HepG2 (cell line): ENCODE measurements around the gene IRF1. TPM values are rescaled to one million over a fixed set of nuclear protein-coding genes. Genes with fewer than 3 reads are reported as not detected.

ENCODE experiments used
- ATAC-seq: fragments of 200-7000 bp; cut with Tn5 transposase; 3 replicates; pipeline ENCODE4 v1.9.1; 2020; ENCODE audit warnings: mild to moderate bottlenecking, moderate library complexity
- BruUV-seq: library from RNA; stranded (reverse); fragments of 400-500 nt; replicated peaks from 2 replicates; lab custom pipeline; 2021; lab: Mats Ljungman, UMichigan
- CTCF ChIA-PET: fragments of 300-600 bp; formaldehyde crosslinking; extraction: SDS; loops from one replicate; lab custom pipeline; 2021; ENCODE audit warnings: low total read pairs, inconsistent platforms, low intra/inter-chr PET ratio; lab: Yijun Ruan, JAX
- POLR2A ChIA-PET: fragments of 350-600 bp; sonication (Branson Sonifier 250); formaldehyde crosslinking; loops from one replicate; lab custom pipeline; 2020; ENCODE audit warnings: antibody characterized with exemption, inconsistent platforms; lab: Yijun Ruan, JAX
- DNase-seq: peaks from one replicate; pipeline ENCODE4 v3.0.0-alpha.2; 2015; ENCODE audit warnings: low spot score
- FAIRE-seq: peaks from 3 replicates; lab custom pipeline; 2011; peaks lifted over from hg19 to GRCh38; lab: Jason Lieb, UNC
- H2AFZ ChIP-seq: one replicate; pipeline ENCODE4 v1.6.1; 2011; ENCODE audit warnings: low read length, inconsistent platforms
- H3K27ac ChIP-seq: fragments of 300-600 bp; 3 replicates; pipeline ENCODE4 v1.8.0; 2011; ENCODE audit warnings: mixed run types, mild to moderate bottlenecking, mixed read lengths, low read length, inconsistent platforms; ENCODE audit not compliant: insufficient read depth; ENCODE audit errors: extremely low read length
- H3K27me3 ChIP-seq, 2 experiments: fragments of 200-600 bp in 1 of 2; 2 replicates in 1 of 2; 3 replicates in 1 of 2; pipeline versions ENCODE4 v1.6.0 to v1.8.0; 2011; ENCODE audit warnings: low read length in 2 of 2, mild to moderate bottlenecking in 2 of 2, moderate library complexity in 2 of 2, inconsistent platforms in 1 of 2; ENCODE audit not compliant: insufficient read depth in 2 of 2, control insufficient read depth in 1 of 2
- H3K36me3 ChIP-seq, 2 experiments: fragments of 200-600 bp in 1 of 2; replicated peaks in 1 of 2; 2 replicates in 1 of 2; 3 replicates in 1 of 2; pipeline versions ENCODE4 v1.5.1 to v1.8.0; 2011; ENCODE audit warnings: low read length in 2 of 2, inconsistent platforms in 1 of 2; ENCODE audit not compliant: insufficient read depth in 2 of 2, control insufficient read depth in 1 of 2
- H3K4me1 ChIP-seq: 2 replicates; pipeline ENCODE4 v1.5.1; 2012; ENCODE audit warnings: low read length, inconsistent platforms; ENCODE audit not compliant: insufficient read depth
- H3K4me2 ChIP-seq: 2 replicates; pipeline ENCODE4 v1.6.0; 2011; ENCODE audit warnings: low read depth, low read length, inconsistent platforms
- H3K4me3 ChIP-seq, 3 experiments: fragments of 200-600 bp in 1 of 3; sonication (generic), shearing (Covaris generic) in 1 of 3; replicated peaks in 1 of 3; 2 replicates each; pipeline ENCODE4 v1.5.1; 2011 to 2016; ENCODE audit warnings: low read length in 3 of 3, inconsistent platforms in 2 of 3, low read depth in 2 of 3, mild to moderate bottlenecking in 2 of 3, control low read depth in 1 of 3, mixed read lengths in 1 of 3; ENCODE audit not compliant: insufficient read depth in 1 of 3
- H3K79me2 ChIP-seq: one replicate; pipeline ENCODE4 v1.6.1; 2011; ENCODE audit warnings: low read length, inconsistent platforms; ENCODE audit not compliant: insufficient read depth
- H3K9ac ChIP-seq: 2 replicates; pipeline ENCODE4 v1.6.0; 2011; ENCODE audit warnings: mild to moderate bottlenecking, low read depth, low read length, inconsistent platforms; ENCODE audit not compliant: insufficient read depth
- H3K9me3 ChIP-seq: 2 replicates; pipeline ENCODE4 v1.5.1; 2012; ENCODE audit warnings: mild to moderate bottlenecking, low read length
- H4K20me1 ChIP-seq: 2 replicates; pipeline ENCODE4 v1.6.0; 2011; ENCODE audit warnings: inconsistent platforms, mild to moderate bottlenecking, low read length, moderate library complexity; ENCODE audit not compliant: insufficient read depth
- GATAD1 ChIP-seq: IDR thresholded peaks from 2 replicates; pipeline ENCODE4 v1.6.1; 2016; ENCODE audit warnings: missing genetic modification reagents, missing compliant biosample characterization
- HOMEZ ChIP-seq: IDR thresholded peaks from 2 replicates; pipeline ENCODE4 v1.6.1; 2016; ENCODE audit warnings: low read depth
- KLF12 ChIP-seq: sonication (generic); formaldehyde crosslinking; IDR thresholded peaks from 2 replicates; pipeline ENCODE4 v1.4.0; 2020; ENCODE audit warnings: missing genetic modification reagents, borderline replicate concordance
- NPAS2 ChIP-seq: sonication (generic); formaldehyde crosslinking; IDR thresholded peaks from 2 replicates; pipeline ENCODE4 v1.8.0; 2022; ENCODE audit warnings: mild to moderate bottlenecking, missing genetic modification reagents, borderline replicate concordance
- WGBS: methylation state at CpG from one replicate; pipeline ENCODE4 v1.1.6; 2017; ENCODE audit warnings: low lambda C conversion rate; 5-methylcytosine and 5-hydroxymethylcytosine counted together
- in situ Hi-C: cut with HindIII; loops from 2 replicates; pipeline ENCODE4 v1.10.0; 2017; ENCODE audit warnings: low pct_unique_long_range_greater_than_20kb; ENCODE audit not compliant: extremely low pct_ligation_motif_present
- intact Hi-C: fragments of 100-400 bp; cut with micrococcal nuclease; formaldehyde crosslinking; loops from one replicate; pipeline ENCODE4 v1.10.0; 2022; ENCODE audit not compliant: unreplicated experiment
- polyA plus RNA-seq, 8 experiments: library from polyadenylated mRNA; depleted of rRNA in 3 of 8; stranded (reverse) in 7 of 8; unstranded in 1 of 8; fragments of >200 nt; fragmentation: Illumina TruSeq in 4 of 8; extraction: Trizol in 4 of 8; gene quantifications; 2 replicates each; pipeline versions ENCODE4 v1.2.1 to v1.2.3, GENCODE V29; 2011 to 2016; ENCODE audit warnings: low read depth in 4 of 8, missing spikeins in 1 of 8, mixed read lengths in 1 of 8; ENCODE audit not compliant: insufficient read depth in 1 of 8
- total RNA-seq, 5 experiments: library from RNA; depleted of rRNA; stranded (reverse); fragments of >200 nt; fragmentation: Illumina TruSeq; extraction: Trizol; gene quantifications; 2 replicates each; pipeline ENCODE4 v1.2.3, GENCODE V29; 2016; ENCODE audit warnings: low read depth in 1 of 5
- TF ChIP-seq, protein P1 (sequence below): conservative IDR thresholded peaks from 2 replicates; pipeline ENCODE4 v1.6.1; 2018; ENCODE audit warnings: missing genetic modification reagents
- TF ChIP-seq, protein P2 (sequence below): IDR thresholded peaks from 2 replicates; pipeline ENCODE4 v1.6.1; 2016; ENCODE audit warnings: missing biosample characterization, missing genetic modification reagents, low read depth

Gene IRF1
- total and polyA plus RNA-seq, 2 of the 13 experiments (the other 11 are each of a cell fraction or from before 2014, with no cell fraction given) = 4.1 to 8.8 TPM

DNA sequence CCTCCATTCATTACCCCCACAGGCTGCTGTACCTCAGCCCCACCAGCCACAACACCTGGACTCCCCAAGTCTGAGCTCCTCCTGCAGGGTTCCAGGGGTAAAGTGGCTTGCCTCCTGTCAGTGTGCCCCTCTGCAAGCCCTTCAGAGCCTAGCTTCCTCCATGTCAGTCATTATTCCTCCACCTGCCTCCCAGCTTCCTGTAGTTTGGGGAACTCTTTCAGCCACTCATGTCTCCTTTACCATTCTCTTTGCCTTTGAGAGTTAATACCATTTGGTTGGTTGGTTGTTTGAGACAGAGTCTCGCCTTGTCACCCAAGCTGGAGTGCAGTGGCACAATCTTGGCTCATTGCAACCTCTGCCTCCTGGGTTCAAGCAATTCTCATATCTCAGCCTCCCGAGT lies 36.2 kb downstream of the IRF1 start:
- CTCF ChIA-PET = no interaction called here
- H3K4me3 ChIP-seq = no peak overlapping the region
- TF ChIP-seq HOMEZ (no peak), GATAD1 (CRISPR knock-in tag) (no peak), NPAS2 (CRISPR knock-in tag) (no peak), KLF12 (CRISPR knock-in tag) (no peak)
- TF ChIP-seq, protein P1, sequence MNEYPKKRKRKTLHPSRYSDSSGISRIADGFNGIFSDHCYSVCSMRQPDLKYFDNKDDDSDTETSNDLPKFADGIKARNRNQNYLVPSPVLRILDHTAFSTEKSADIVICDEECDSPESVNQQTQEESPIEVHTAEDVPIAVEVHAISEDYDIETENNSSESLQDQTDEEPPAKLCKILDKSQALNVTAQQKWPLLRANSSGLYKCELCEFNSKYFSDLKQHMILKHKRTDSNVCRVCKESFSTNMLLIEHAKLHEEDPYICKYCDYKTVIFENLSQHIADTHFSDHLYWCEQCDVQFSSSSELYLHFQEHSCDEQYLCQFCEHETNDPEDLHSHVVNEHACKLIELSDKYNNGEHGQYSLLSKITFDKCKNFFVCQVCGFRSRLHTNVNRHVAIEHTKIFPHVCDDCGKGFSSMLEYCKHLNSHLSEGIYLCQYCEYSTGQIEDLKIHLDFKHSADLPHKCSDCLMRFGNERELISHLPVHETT (CRISPR knock-in tag) = no peak
- TF ChIP-seq, protein P2, sequence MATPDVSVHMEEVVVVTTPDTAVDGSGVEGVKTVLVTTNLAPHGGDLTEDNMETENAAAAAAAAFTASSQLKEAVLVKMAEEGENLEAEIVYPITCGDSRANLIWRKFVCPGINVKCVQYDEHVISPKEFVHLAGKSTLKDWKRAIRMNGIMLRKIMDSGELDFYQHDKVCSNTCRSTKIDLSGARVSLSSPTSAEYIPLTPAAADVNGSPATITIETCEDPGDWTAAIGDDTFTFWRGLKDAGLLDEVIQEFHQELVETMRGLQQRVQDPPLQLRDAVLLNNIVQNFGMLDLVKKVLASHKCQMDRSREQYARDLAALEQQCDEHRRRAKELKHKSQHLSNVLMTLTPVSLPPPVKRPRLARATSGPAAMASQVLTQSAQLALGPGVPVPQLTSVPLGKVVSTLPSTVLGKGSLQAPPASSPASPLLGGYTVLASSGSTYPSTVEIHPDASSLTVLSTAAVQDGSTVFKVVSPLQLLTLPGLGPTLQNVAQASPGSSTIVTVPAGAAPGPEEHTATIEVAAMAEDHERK (CRISPR knock-in tag) = no peak
- TF ChIP-seq, all 625 proteins: peak for 0
- Histone ChIP-seq H3K27ac (no peak overlapping the region), H3K36me3 (no peaks in the 10 kb centered on the region), H2AFZ (no peak overlapping the region), H3K27me3 (no peaks in the 10 kb centered on the region; a peak in 1 of 5 replicates), H3K9ac (no peak overlapping the region), H4K20me1 (no peaks in the 10 kb centered on the region), H3K4me1 (peaks cover 47% of the 10 kb centered on the region), H3K79me2 (no peaks in the 10 kb centered on the region), H3K4me2 (no peak overlapping the region), H3K9me3 (no peaks in the 10 kb centered on the region)
- FAIRE-seq (no peak), DNase-seq (no peak), ATAC-seq (no peak)
- in situ Hi-C loops (no loop called here), intact Hi-C loops (no loop called here)
- WGBS = 92% methylated on average over 2 of the region's 2 CpGs
- POLR2A ChIA-PET = interaction anchor here (2.1 kb wide), 1 partner anchor 11 kb away, joined by 10 read pairs; no protein-coding TSS in a partner anchor
- BruUV-seq = no TSS peak
